Measurements from ENCODE around the gene ADCY5. TPM values are rescaled to one million over a fixed set of nuclear protein-coding genes. Genes with fewer than 3 reads are reported as not detected.
A peak's percentile ranks its signal among the peaks of the same experiment; 100 is the strongest.

The ADCY5 gene
- total RNA-seq, 1 donor from 2014 or later = not detected

DNA sequence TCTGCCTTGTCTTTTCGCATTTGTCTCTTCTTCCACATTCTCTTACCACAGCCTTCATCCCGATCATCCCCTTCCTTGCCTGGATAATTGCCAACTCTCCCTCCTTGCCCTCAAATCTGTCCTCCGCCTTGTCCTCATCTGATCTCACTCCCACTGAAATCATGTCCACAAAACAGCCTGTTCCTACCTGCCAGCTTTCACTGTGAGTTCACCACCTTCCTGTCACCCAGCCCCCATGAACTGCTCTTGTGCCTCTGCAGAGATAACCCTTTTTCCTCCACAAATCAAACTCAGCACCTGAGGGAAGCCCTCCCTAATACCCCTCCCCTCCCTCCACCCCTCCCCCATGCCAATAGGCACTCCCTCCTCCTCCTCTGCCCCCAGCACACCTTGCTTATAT is 4.8 kb upstream of the ADCY5 start:
- DNase-seq (ENCODE audit: low read depth) = no peak
- Histone ChIP-seq H3K27me3 (ENCODE audit: control insufficient read depth, insufficient read depth, low read length) (peaks cover 14% of the 10 kb centered on the region), H3K4me3 (ENCODE audit: low read depth, low read length) (no peak overlapping the region), H3K36me3 (ENCODE audit: control insufficient read depth, insufficient read depth, low read length) (no peaks in the 10 kb centered on the region)
- FAIRE-seq = no peak
- TF ChIP-seq, protein P1, sequence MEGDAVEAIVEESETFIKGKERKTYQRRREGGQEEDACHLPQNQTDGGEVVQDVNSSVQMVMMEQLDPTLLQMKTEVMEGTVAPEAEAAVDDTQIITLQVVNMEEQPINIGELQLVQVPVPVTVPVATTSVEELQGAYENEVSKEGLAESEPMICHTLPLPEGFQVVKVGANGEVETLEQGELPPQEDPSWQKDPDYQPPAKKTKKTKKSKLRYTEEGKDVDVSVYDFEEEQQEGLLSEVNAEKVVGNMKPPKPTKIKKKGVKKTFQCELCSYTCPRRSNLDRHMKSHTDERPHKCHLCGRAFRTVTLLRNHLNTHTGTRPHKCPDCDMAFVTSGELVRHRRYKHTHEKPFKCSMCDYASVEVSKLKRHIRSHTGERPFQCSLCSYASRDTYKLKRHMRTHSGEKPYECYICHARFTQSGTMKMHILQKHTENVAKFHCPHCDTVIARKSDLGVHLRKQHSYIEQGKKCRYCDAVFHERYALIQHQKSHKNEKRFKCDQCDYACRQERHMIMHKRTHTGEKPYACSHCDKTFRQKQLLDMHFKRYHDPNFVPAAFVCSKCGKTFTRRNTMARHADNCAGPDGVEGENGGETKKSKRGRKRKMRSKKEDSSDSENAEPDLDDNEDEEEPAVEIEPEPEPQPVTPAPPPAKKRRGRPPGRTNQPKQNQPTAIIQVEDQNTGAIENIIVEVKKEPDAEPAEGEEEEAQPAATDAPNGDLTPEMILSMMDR (IDR thresholded peaks at IDR 0.05; ENCODE audit: insufficient read depth, low read length, severe bottlenecking) = no peak

DNA sequence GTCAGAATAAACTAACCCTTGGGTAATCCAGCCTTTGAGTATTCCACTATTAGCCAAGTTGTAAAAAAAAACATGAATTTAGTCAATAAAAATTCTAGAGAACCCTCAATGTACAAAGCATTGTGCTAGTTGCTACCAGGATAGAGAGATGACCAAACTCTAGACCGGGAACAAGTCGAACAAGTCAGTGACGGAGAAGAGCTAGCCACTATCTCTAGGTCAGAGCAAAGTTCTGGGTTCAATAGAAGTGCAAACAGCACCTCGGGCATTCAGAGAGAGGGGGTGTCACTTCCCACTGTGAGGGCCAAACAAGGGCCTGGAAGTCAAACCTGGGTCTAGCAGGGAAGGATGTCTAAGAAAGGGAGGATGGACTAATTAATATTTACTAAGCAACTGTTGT is 2.3 kb upstream of the ADCY5 start:
- DNase-seq (ENCODE audit: low read depth) (no peak), FAIRE-seq (no peak)
- TF ChIP-seq, protein P1 (IDR thresholded peaks at IDR 0.05; ENCODE audit: insufficient read depth, low read length, severe bottlenecking) = no peak
- no peak overlapping the region for H3K4me3 ChIP-seq (ENCODE audit: low read depth, low read length)
- H3K27me3 ChIP-seq (ENCODE audit: control insufficient read depth, insufficient read depth, low read length) = peaks cover 27% of the 10 kb centered on the region
- no peaks in the 10 kb centered on the region for H3K36me3 ChIP-seq (ENCODE audit: control insufficient read depth, insufficient read depth, low read length)

DNA sequence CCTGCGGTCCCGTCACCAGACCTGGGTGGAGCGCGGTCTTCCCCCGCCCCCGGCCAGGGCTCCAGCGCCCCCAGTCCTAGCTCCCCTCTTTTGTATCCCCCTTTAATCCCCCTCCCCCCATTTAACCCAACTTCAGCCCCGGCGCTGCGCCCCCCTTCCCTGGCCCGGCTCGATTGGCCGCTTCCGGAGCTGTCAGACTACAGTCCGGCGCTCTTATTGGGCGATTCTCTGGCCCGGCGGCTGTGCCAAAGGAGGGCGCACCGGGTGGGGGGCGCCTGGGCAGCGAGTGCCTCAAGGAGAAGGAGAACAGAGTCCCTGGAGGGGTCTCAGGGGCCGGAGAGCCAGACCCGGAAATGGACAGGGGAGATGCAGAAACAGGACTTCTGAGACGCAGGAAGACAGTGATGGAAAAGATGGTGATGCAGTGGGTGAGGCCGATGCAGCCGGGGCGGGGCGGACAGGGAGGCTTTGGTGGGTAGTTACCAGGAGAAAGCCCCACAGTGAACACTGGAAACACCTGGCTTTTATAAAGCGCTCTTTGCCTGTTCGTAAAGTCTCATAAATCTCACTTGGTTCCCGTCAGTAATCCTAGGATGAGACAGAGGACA is 1.2 kb upstream of the ADCY5 start:
- TF ChIP-seq, protein P1 (IDR thresholded peaks at IDR 0.05; ENCODE audit: insufficient read depth, low read length, severe bottlenecking) = no peak
- FAIRE-seq (no peak), DNase-seq (ENCODE audit: low read depth) (no peak)
- Histone ChIP-seq H3K4me3 (ENCODE audit: low read depth, low read length) (peak overlapping the region; percentile 18), H3K27me3 (ENCODE audit: control insufficient read depth, insufficient read depth, low read length) (peaks cover 28% of the 10 kb centered on the region), H3K36me3 (ENCODE audit: control insufficient read depth, insufficient read depth, low read length) (no peaks in the 10 kb centered on the region)

DNA sequence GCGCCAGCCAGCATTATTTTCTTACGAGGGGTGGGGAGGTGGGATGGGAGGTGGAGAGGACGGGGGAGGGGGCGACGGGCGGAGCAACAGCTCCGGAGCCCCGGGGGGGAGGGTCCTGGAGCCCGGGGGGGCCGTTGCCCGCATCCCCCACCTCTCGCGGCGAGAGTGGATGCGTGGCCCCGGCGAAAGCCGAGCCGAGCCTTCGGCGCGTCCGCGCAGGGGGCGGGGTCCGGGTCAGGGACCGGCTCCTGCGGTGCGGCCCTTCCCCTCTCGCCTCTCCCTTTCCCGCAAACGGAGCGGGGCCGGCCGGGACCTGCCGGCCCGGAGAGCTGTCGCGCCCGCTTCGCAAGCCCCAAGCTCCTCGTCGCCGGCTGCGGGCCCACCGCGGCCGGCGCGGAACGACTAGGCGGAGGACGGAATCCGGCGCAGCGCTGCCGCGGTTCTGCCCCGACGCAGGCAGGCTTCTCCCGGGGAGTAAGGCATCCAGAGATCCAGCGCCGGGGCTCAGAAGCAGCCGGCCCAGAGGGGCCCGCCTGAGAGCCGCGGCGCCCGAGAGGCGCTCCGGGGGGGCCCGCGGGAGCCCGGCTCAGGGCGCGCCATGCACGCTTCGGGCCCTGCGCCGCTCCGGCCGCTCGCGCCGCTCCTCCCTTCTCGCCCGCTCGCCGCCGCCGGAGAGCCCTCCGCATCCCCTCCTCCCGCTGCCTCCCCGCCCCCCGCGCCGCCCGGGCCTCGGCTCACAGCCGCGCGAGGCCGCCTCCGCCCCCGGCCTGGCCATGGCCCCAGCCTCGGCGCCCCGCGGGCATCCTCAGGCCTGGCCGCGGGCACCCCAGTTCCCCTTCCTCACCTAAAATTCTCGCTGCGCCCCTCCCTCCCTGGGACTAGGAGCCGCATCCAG is 459 bp upstream of the ADCY5 start:
- DNase-seq (ENCODE audit: low read depth) (no peak), FAIRE-seq (no peak)
- peak overlapping the region; percentile 23 for H3K4me3 ChIP-seq (ENCODE audit: low read depth, low read length)
- peaks cover 29% of the 10 kb centered on the region for H3K27me3 ChIP-seq (ENCODE audit: control insufficient read depth, insufficient read depth, low read length)
- TF ChIP-seq, protein P1 (IDR thresholded peaks at IDR 0.05; ENCODE audit: insufficient read depth, low read length, severe bottlenecking) = no peak
- H3K36me3 ChIP-seq (ENCODE audit: control insufficient read depth, insufficient read depth, low read length) = no peaks in the 10 kb centered on the region

DNA sequence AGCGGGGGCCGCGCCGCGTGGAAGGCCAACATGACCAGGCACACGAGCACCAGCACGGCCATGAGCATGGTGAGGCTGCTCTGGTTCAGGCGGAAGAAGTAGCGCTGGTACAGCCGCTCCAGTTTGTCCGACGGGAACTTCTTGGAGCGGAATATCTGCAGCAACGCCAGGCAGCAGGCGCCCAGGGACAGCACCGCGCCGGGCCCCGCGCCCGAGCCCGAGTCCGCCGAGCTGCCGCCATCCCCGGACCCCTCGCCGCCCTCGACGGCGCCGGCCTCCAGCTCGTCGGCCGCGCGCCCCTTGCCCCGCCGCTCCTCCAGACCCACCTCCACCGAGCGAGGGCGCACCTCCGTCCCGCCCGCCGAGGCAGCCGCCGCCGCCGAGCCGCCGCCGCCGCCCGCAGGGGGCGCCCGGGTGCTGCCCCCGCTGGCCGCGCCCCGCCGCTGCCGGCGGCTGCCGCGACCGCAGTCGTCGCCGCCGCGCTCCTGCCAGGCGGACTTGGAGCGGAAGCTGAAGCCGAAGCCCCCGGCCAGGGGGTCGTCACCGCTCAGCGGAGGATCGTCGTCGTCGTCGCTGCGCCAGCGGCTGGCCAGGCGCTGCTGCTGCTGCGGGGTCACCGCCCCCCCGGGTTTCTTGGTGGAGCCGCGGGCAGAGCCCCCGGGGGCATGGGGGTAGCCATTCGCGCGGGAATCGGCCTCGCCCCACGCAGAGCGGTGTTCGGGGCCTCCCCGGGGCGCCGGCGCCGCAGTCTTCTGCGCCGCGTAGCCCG is 957 bp downstream of the ADCY5 start:
- Histone ChIP-seq H3K36me3 (ENCODE audit: control insufficient read depth, insufficient read depth, low read length) (no peaks in the 10 kb centered on the region), H3K4me3 (ENCODE audit: low read depth, low read length) (peak overlapping the region; percentile 6), H3K27me3 (ENCODE audit: control insufficient read depth, insufficient read depth, low read length) (peaks cover 30% of the 10 kb centered on the region)
- no peak for DNase-seq (ENCODE audit: low read depth)
- TF ChIP-seq, protein P1 (IDR thresholded peaks at IDR 0.05; ENCODE audit: insufficient read depth, low read length, severe bottlenecking) = no peak
- FAIRE-seq = no peak

Data from bronchial epithelial cell (primary cell).